Loucy (cell line): Measurements from ENCODE around the gene SMIM27.

ENCODE experiments used
- EZH2phosphoT487 ChIP-seq: fragments of 200-600 bp; IDR thresholded peaks from 2 replicates; pipeline ENCODE4 v1.6.1; 2018; ENCODE audit warnings: antibody characterized with exemption, mild to moderate bottlenecking, moderate library complexity, borderline replicate concordance
- TF ChIP-seq, protein P1 (sequence below): fragments of 200-600 bp; sonication (generic); conservative IDR thresholded peaks from 2 replicates; pipeline ENCODE4 v1.5.1; 2014; ENCODE audit warnings: mild to moderate bottlenecking, antibody characterized with exemption, low read length

DNA sequence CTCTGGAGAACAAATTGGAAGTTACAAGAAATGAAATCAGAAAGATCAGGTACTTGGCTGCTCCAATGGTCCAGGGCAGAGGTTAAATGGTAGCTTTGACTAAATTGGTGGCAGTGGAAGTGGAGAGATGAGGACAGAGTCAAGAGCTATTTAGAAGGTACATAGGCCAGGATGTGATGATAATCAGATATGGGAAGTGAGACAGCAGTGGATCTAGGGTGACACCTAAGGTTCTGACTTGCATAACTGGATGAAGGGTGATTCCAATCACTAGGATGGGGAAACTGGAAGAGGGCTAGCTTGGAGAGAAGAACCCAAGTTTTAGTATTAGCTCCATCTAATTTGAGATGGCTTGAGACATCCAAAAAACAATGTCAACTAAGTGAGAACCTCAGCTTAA is 44.8 kb downstream of the SMIM27 start:
- TF ChIP-seq, protein P1, sequence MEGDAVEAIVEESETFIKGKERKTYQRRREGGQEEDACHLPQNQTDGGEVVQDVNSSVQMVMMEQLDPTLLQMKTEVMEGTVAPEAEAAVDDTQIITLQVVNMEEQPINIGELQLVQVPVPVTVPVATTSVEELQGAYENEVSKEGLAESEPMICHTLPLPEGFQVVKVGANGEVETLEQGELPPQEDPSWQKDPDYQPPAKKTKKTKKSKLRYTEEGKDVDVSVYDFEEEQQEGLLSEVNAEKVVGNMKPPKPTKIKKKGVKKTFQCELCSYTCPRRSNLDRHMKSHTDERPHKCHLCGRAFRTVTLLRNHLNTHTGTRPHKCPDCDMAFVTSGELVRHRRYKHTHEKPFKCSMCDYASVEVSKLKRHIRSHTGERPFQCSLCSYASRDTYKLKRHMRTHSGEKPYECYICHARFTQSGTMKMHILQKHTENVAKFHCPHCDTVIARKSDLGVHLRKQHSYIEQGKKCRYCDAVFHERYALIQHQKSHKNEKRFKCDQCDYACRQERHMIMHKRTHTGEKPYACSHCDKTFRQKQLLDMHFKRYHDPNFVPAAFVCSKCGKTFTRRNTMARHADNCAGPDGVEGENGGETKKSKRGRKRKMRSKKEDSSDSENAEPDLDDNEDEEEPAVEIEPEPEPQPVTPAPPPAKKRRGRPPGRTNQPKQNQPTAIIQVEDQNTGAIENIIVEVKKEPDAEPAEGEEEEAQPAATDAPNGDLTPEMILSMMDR: no peak
- TF ChIP-seq EZH2phosphoT487: no peak
